K562 (cell line): ENCODE results near the gene TTLL10. TPM values are rescaled to one million over a fixed set of nuclear protein-coding genes. Genes with fewer than 3 reads are reported as not detected.

ENCODE experiments used
- SMAD4 ChIP-seq: fragments of 250-450 bp; sonication (Bioruptor Pico); conservative IDR thresholded peaks from 2 replicates; pipeline ENCODE4 v1.8.0; 2021; ENCODE audit warnings: inconsistent platforms, mild to moderate bottlenecking, moderate library complexity
- SRF ChIP-seq, 2 experiments: fragments of 250-450, 450-650 bp in 1 of 2; sonication (Bioruptor Pico) in 1 of 2; sonication (generic) in 1 of 2; formaldehyde crosslinking; IDR thresholded peaks; 2 replicates each; pipeline versions ENCODE4 v1.5.0 to v1.5.1; 2020 to 2022; ENCODE audit warnings: mild to moderate bottlenecking in 1 of 2, missing genetic modification reagents in 1 of 2
- polyA plus RNA-seq, 8 experiments: library from polyadenylated mRNA; depleted of rRNA in 4 of 8; stranded (reverse) in 5 of 8; unstranded in 3 of 8; fragments of >200 nt; fragmentation: Nextera tagmentation in 2 of 8; fragmentation: Illumina TruSeq in 1 of 8; extraction: Ambion mirVana in 2 of 8; extraction: Trizol in 1 of 8; gene quantifications; 2 replicates each; pipeline versions ENCODE4 v1.2.1 to v1.2.3, GENCODE V29; 2011 to 2014; ENCODE audit warnings: inconsistent platforms in 1 of 8, missing spikeins in 1 of 8
- total RNA-seq, 7 experiments: library from RNA; depleted of rRNA in 6 of 7; stranded (reverse); fragments of >200 nt in 6 of 7; fragmentation: Illumina TruSeq in 2 of 7; extraction: Trizol in 2 of 7; gene quantifications; 2 replicates each; pipeline versions ENCODE4 v1.2.1 to v1.2.3, GENCODE V29; 2011 to 2021; ENCODE audit warnings: low replicate concordance in 1 of 7
- TF ChIP-seq, protein P1 (sequence below): fragments of 450-650 bp; IDR thresholded peaks from 2 replicates; pipeline ENCODE4 v1.6.1; 2016; ENCODE audit warnings: mild to moderate bottlenecking, moderate library complexity
- TF ChIP-seq, protein P2 (sequence below): sonication (generic); formaldehyde crosslinking; IDR thresholded peaks from 2 replicates; pipeline ENCODE4 v1.9.0; 2022; ENCODE audit warnings: mild to moderate bottlenecking, missing genetic modification reagents
- TF ChIP-seq, protein P3 (sequence below): fragments of 450-650 bp; IDR thresholded peaks from 2 replicates; pipeline ENCODE4 v1.7.0; 2016; ENCODE audit warnings: borderline replicate concordance

The TTLL10 gene
- total and polyA plus RNA-seq, 9 of the 15 experiments (the other 6 are each of a cell fraction or from before 2014, with no cell fraction given): not detected

DNA sequence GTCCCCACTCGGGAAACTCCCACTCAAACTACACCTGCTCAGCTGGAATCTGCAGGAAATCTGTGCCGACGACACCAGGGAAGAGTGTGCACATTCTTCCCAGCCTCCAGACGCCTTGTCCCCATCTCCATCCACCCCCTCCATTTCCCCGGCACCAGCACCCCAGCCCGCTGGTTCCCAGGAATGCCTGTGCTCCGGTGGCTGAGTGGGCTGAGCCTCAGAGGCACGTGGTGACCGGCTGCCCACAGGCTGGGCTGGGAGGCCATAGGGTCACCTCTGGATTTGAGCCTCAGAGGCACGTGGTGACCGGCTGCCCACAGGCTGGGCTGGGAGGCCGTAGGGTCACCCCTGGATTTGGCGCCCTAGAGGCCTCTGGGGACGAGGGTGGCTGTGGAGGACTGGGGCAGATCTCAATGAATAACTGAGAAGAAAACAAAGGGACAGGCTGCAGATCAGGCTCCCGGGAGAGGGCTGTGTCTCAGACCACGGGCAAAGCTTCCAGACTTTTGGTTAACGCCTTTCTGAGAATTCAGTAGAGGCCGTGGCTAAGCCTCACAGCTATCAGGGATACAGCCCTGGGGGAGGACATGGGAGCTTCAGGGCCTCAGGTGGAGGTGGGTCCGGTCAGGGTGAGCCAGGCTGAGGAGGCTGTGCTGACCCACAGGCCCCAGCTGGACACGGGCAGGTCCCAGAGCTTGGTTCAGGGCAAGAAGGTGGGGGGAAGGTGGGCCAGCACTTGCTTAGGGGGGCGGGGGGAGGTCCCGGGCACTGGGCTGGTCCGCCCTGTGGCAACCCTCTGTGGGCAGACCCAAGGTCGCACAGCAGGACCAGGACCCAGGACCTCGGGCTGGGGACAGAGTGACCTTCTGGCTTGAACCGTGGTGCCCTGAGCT is 17.3 kb upstream of the TTLL10 start (continued):
- TF ChIP-seq, protein P1, sequence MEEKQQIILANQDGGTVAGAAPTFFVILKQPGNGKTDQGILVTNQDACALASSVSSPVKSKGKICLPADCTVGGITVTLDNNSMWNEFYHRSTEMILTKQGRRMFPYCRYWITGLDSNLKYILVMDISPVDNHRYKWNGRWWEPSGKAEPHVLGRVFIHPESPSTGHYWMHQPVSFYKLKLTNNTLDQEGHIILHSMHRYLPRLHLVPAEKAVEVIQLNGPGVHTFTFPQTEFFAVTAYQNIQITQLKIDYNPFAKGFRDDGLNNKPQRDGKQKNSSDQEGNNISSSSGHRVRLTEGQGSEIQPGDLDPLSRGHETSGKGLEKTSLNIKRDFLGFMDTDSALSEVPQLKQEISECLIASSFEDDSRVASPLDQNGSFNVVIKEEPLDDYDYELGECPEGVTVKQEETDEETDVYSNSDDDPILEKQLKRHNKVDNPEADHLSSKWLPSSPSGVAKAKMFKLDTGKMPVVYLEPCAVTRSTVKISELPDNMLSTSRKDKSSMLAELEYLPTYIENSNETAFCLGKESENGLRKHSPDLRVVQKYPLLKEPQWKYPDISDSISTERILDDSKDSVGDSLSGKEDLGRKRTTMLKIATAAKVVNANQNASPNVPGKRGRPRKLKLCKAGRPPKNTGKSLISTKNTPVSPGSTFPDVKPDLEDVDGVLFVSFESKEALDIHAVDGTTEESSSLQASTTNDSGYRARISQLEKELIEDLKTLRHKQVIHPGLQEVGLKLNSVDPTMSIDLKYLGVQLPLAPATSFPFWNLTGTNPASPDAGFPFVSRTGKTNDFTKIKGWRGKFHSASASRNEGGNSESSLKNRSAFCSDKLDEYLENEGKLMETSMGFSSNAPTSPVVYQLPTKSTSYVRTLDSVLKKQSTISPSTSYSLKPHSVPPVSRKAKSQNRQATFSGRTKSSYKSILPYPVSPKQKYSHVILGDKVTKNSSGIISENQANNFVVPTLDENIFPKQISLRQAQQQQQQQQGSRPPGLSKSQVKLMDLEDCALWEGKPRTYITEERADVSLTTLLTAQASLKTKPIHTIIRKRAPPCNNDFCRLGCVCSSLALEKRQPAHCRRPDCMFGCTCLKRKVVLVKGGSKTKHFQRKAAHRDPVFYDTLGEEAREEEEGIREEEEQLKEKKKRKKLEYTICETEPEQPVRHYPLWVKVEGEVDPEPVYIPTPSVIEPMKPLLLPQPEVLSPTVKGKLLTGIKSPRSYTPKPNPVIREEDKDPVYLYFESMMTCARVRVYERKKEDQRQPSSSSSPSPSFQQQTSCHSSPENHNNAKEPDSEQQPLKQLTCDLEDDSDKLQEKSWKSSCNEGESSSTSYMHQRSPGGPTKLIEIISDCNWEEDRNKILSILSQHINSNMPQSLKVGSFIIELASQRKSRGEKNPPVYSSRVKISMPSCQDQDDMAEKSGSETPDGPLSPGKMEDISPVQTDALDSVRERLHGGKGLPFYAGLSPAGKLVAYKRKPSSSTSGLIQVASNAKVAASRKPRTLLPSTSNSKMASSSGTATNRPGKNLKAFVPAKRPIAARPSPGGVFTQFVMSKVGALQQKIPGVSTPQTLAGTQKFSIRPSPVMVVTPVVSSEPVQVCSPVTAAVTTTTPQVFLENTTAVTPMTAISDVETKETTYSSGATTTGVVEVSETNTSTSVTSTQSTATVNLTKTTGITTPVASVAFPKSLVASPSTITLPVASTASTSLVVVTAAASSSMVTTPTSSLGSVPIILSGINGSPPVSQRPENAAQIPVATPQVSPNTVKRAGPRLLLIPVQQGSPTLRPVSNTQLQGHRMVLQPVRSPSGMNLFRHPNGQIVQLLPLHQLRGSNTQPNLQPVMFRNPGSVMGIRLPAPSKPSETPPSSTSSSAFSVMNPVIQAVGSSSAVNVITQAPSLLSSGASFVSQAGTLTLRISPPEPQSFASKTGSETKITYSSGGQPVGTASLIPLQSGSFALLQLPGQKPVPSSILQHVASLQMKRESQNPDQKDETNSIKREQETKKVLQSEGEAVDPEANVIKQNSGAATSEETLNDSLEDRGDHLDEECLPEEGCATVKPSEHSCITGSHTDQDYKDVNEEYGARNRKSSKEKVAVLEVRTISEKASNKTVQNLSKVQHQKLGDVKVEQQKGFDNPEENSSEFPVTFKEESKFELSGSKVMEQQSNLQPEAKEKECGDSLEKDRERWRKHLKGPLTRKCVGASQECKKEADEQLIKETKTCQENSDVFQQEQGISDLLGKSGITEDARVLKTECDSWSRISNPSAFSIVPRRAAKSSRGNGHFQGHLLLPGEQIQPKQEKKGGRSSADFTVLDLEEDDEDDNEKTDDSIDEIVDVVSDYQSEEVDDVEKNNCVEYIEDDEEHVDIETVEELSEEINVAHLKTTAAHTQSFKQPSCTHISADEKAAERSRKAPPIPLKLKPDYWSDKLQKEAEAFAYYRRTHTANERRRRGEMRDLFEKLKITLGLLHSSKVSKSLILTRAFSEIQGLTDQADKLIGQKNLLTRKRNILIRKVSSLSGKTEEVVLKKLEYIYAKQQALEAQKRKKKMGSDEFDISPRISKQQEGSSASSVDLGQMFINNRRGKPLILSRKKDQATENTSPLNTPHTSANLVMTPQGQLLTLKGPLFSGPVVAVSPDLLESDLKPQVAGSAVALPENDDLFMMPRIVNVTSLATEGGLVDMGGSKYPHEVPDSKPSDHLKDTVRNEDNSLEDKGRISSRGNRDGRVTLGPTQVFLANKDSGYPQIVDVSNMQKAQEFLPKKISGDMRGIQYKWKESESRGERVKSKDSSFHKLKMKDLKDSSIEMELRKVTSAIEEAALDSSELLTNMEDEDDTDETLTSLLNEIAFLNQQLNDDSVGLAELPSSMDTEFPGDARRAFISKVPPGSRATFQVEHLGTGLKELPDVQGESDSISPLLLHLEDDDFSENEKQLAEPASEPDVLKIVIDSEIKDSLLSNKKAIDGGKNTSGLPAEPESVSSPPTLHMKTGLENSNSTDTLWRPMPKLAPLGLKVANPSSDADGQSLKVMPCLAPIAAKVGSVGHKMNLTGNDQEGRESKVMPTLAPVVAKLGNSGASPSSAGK: peak; percentile 91
- peak; percentile 48; the same call in 1 of the 2 replicates for TF ChIP-seq SMAD4
- TF ChIP-seq, protein P2, sequence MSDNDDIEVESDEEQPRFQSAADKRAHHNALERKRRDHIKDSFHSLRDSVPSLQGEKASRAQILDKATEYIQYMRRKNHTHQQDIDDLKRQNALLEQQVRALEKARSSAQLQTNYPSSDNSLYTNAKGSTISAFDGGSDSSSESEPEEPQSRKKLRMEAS (CRISPR knock-in tag): peak; percentile 61
- TF ChIP-seq, protein P3, sequence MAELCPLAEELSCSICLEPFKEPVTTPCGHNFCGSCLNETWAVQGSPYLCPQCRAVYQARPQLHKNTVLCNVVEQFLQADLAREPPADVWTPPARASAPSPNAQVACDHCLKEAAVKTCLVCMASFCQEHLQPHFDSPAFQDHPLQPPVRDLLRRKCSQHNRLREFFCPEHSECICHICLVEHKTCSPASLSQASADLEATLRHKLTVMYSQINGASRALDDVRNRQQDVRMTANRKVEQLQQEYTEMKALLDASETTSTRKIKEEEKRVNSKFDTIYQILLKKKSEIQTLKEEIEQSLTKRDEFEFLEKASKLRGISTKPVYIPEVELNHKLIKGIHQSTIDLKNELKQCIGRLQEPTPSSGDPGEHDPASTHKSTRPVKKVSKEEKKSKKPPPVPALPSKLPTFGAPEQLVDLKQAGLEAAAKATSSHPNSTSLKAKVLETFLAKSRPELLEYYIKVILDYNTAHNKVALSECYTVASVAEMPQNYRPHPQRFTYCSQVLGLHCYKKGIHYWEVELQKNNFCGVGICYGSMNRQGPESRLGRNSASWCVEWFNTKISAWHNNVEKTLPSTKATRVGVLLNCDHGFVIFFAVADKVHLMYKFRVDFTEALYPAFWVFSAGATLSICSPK: no peak
- no peak for TF ChIP-seq SRF (CRISPR knock-in tag; IDR thresholded peaks at IDR 0.05)
- TF ChIP-seq, all 486 proteins: peak for 14
